ENCODE measurements around the gene TBXAS1. TPM values are rescaled to one million over a fixed set of nuclear protein-coding genes. Genes with fewer than 3 reads are reported as not detected.

TBXAS1 gene
- total RNA-seq, 1 donor from 2014 or later = 3.8 TPM

DNA sequence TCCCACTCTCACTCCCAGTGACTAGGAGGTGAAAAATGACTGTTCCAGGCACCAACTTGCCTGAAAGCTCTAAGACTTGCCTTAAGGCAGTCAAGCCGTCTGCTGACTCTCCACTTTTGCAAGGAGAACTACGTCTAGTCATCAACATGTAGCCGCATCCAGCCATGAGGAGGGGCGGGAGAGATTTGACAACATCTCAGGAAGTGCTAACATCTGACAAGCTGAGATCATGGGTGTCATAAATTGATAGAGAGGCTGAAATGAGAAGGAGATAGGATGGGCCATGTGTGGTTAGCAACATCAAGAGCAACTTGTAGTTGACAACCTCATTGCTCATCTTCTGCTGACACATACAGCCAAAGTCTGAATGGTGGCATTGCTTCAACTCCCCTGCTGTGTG lies 9.0 kb upstream of the TBXAS1 start:
- Histone ChIP-seq H3K4me1 (no peaks in the 10 kb centered on the region), H3K9me3 (no peaks in the 10 kb centered on the region), H3K4me3 (no peak overlapping the region), H3K27ac (no peak overlapping the region), H3K27me3 (no peaks in the 10 kb centered on the region), H3K36me3 (no peaks in the 10 kb centered on the region)
- intact Hi-C loops (cut with DNase I) = no loop called here
- no peak for DNase-seq (ENCODE audit: low spot score in 2 of 2)
- TF ChIP-seq CTCF (IDR thresholded peaks at IDR 0.05) = no peak

- TF ChIP-seq CTCF (IDR thresholded peaks at IDR 0.05) = no peak
- intact Hi-C loops (cut with DNase I) = no loop called here
- Histone ChIP-seq H3K27me3 (no peaks in the 10 kb centered on the region), H3K4me1 (no peaks in the 10 kb centered on the region), H3K27ac (no peak overlapping the region), H3K9me3 (no peaks in the 10 kb centered on the region), H3K36me3 (no peaks in the 10 kb centered on the region), H3K4me3 (no peak overlapping the region)
- DNase-seq (ENCODE audit: low spot score in 2 of 2) = no peak
Observed at GRCh38 chr7:139821349-139822105, 7.5 kb upstream of the TBXAS1 start.

DNA sequence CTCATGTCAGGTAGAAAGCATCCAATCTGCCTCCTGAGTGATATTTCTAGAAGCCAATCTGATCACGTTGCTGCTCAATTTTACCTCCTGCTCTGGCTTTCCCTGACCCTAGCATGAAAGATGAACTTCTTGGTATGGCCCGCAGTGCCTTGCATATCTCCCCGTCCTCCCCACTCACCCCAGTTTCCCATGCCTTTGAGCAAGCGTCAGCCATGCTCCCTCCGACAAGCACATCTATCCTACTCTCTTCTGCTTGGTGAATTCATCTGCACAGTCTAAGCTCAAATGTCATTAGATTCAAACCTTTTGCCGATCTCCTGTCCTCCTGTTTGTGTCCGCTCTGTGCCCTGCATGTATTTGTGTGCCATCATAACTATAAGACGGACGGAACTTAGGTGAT lies 6.2 kb upstream of the TBXAS1 start:
- Histone ChIP-seq H3K27me3 (no peaks in the 10 kb centered on the region), H3K9me3 (no peaks in the 10 kb centered on the region), H3K4me3 (no peak overlapping the region), H3K27ac (no peak overlapping the region), H3K36me3 (no peaks in the 10 kb centered on the region), H3K4me1 (no peaks in the 10 kb centered on the region)
- no peak for DNase-seq (ENCODE audit: low spot score in 2 of 2)
- intact Hi-C loops (cut with DNase I) = no loop called here
- no peak for TF ChIP-seq CTCF (IDR thresholded peaks at IDR 0.05)

DNA sequence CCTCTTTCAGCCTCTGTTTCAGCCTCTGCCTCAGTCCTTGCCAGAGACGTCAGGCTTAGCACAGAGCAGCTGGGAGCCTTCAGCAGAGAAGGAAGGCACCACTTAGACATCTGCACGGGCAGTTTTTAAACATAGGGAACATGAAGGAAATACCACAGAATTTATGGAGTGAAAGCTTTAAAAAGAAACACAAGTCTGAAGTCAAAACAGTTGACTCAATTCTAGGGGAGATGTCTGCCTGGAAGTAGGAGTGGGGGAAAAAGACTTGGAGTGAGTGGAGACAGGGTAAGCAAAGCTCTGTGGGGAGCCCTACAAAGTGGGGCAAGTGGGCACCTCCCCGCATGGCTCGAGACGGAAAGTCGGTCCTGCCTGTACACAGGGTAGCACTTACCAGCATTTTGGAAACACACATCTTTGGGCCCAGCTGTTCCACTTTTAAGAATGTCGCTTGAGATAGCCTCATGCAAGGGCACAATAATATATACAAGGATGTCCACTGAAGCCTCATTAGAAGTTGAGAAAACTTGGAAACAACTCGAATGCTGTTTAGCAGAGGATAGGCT lies 5.0 kb upstream of the TBXAS1 start:
- no peaks in the 10 kb centered on the region for H3K36me3 ChIP-seq
- DNase-seq (ENCODE audit: low spot score in 2 of 2) = no peak
- H3K27me3 ChIP-seq = no peaks in the 10 kb centered on the region
- no peak overlapping the region for H3K27ac ChIP-seq
- no peak overlapping the region for H3K4me3 ChIP-seq
- intact Hi-C loops (cut with DNase I) = no loop called here
- no peaks in the 10 kb centered on the region for H3K4me1 ChIP-seq
- H3K9me3 ChIP-seq = no peaks in the 10 kb centered on the region
- TF ChIP-seq CTCF (IDR thresholded peaks at IDR 0.05) = no peak

GRCh38 chr7:139825666-139826290 lies 3.3 kb upstream of the TBXAS1 start:
- Histone ChIP-seq H3K27ac (no peak overlapping the region), H3K4me3 (no peak overlapping the region), H3K9me3 (no peaks in the 10 kb centered on the region), H3K36me3 (no peaks in the 10 kb centered on the region), H3K27me3 (no peaks in the 10 kb centered on the region), H3K4me1 (no peaks in the 10 kb centered on the region)
- no peak for DNase-seq (ENCODE audit: low spot score in 2 of 2)
- no peak for TF ChIP-seq CTCF (IDR thresholded peaks at IDR 0.05)
- intact Hi-C loops (cut with DNase I) = no loop called here
